OCI-LY1 (cell line): ENCODE data around the gene SVOPL.

Experiments used
- CTCF ChIP-seq: fragments of 200-600 bp; sonication (generic), shearing (Covaris generic); IDR thresholded peaks from 2 replicates; pipeline ENCODE4 v1.5.1; 2017; ENCODE audit warnings: mild to moderate bottlenecking, antibody characterized with exemption, low read length, moderate library complexity, mixed read lengths
- EZH2 ChIP-seq: fragments of 200-600 bp; sonication (generic), shearing (Covaris generic); IDR thresholded peaks from 2 replicates; pipeline ENCODE4 v1.8.0; 2017; ENCODE audit warnings: borderline replicate concordance, mixed run types, mild to moderate bottlenecking, antibody characterized with exemption, low read length, moderate library complexity, mixed read lengths

GRCh38 chr7:138667535-138668228 is 33.5 kb downstream of the SVOPL start:
- no peak for TF ChIP-seq CTCF
- TF ChIP-seq EZH2: no peak
